ENCODE results near the gene STRN3.

DNA sequence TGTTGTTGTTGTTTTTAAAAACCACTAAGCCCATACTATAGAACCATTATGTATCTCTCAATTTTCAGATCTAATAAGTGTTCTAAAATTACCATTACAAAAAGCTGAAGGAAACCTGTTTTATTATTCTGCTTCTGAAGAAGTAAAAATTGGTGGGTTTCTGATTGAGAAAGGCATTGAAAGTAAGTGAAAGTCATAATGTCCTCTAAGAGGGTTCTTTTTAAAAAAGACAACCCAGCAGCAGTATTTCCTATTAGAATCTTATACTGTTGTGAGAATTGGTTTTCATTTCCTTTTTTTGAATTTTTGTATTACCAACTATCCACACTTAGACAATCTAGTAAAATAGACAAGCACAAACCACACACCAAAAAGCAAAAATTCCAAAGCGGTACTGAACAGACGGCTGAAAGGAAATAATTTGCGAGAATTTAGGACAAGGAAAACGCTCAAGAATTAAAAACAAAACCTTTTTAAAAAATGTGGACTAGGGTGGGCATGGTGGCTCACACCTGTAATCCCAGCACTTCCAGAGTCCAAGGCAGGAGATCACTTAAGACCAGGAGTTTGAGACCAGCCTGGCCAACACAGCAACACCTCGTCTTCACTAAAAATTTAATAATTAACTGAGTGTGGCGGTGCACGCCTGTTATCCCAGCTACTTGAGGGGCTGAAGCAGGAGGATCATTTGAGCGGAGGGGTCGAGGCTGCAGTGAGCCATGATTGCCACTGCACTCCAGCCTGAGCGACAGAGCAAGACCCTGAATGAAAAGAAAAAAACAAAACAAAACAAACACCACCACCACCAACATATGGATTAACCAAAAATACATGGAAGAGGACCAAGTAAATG is 67.4 kb downstream of the STRN3 start:
- TF ChIP-seq POLR2A (IDR thresholded peaks at IDR 0.05) (no peak), POLR2AphosphoS5 (IDR thresholded peaks at IDR 0.05) (no peak)
